ENCODE data around the gene CBS.
"Not testable (repeated sequence)": the region's sequence is repeated elsewhere in the genome, so short reads cannot be mapped to it uniquely, and the experiment has no call there.

The CBS gene

GRCh38 chr21:43075170-43076022 lies at the start of gene CBS:
Gene CBS (minus strand): TSS chr21:43075835. CDS start chr21:43072193, 3,642 bp downstream.
- POLR2A ChIA-PET (ENCODE audit: low non-redundant PET); CTCF ChIA-PET; DNase-seq (ENCODE audit: low spot score); H3K27ac ChIP-seq: not testable (repeated sequence)

- POLR2A ChIA-PET (ENCODE audit: low non-redundant PET); CTCF ChIA-PET; H3K27ac ChIP-seq; DNase-seq (ENCODE audit: low spot score): not testable (repeated sequence)
Measured at GRCh38 chr21:43115956-43116355, 40.3 kb upstream of the CBS start.

DNA sequence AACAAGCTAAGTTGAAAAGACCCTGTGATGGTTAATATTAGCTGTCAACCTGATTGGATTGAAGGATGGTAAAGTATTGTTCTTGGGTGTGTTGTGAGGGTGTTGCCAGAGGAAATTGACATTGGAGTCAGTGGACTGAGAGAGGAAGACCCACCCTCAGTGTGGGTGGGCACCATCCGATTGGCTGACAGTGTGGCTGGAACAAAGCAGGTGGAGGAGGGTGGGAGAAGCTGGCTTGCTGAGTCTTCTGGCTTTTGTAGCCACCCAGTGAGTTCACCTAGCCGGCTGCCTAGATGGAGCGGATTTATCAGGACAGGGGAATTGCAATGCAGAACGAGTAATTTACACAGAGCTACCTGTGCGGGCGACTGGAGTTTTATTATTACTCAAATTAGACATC lies 38.8 kb upstream of the CBS start:
- DNase-seq (ENCODE audit: low spot score); H3K27ac ChIP-seq; POLR2A ChIA-PET (ENCODE audit: low non-redundant PET); CTCF ChIA-PET: not testable (repeated sequence)

DNA sequence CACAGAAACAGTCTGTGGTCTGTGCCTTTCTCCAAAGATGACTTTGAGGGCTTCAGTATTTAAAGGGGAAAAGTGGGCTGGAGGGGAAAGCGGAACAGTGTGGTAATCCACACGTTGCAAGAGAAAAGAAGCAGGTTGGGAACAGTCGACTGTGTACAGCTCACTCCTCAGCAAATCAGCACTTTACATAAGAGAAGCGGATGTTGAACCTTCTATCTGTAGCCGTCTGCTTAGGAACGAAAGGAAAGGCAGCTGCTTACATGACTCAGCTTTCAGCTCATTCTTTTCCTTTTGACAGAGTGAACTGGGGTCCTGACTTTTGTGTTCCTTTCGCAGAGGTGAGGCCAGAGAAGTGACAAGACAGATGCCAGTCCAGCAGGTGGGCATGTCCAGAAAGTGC lies 33.4 kb upstream of the CBS start:
- CTCF ChIA-PET, result not testable (repeated sequence)

DNA sequence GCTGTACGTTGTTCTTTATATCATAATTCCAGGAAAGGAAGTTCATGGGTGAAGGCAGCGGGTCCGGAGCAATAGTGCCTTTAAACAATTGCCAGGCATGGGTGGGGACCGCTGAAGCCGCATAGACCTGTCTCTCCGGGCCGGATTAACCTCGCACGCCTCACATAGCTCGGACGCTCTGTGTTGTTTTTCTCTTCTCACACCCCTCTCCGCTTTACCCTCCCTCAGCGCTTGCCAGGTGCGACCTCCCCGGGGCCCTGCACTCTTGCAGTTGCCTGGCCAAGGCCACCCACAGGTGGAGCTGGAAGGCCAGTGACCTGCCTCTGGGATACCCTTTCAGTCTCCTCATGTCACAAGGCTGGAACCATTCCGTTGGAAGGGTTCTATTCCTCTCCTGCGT lies 32.5 kb upstream of the CBS start:
- H3K27ac ChIP-seq; CTCF ChIA-PET; POLR2A ChIA-PET (ENCODE audit: low non-redundant PET); DNase-seq (ENCODE audit: low spot score): not testable (repeated sequence)

More for the DNA sequence above, 33.4 kb upstream of the CBS start:
- DNase-seq (ENCODE audit: low spot score); H3K27ac ChIP-seq; POLR2A ChIA-PET (ENCODE audit: low non-redundant PET): not testable (repeated sequence)

GRCh38 chr21:43107794-43108137 lies 32.1 kb upstream of the CBS start:
- H3K27ac ChIP-seq; CTCF ChIA-PET; POLR2A ChIA-PET (ENCODE audit: low non-redundant PET); DNase-seq (ENCODE audit: low spot score): not testable (repeated sequence)

GRCh38 chr21:43106965-43107793 lies 31.5 kb upstream of the CBS start, which contains the start of gene U2AF1:
Gene U2AF1 (minus strand): TSS chr21:43107570. CDS start chr21:43107494, 76 bp downstream.
- POLR2A ChIA-PET (ENCODE audit: low non-redundant PET); CTCF ChIA-PET; DNase-seq (ENCODE audit: low spot score): not testable (repeated sequence)
- peak within 1 kb of the TSS; percentile 32; the same call in 1 of the 2 replicates for H3K27ac ChIP-seq

DNA sequence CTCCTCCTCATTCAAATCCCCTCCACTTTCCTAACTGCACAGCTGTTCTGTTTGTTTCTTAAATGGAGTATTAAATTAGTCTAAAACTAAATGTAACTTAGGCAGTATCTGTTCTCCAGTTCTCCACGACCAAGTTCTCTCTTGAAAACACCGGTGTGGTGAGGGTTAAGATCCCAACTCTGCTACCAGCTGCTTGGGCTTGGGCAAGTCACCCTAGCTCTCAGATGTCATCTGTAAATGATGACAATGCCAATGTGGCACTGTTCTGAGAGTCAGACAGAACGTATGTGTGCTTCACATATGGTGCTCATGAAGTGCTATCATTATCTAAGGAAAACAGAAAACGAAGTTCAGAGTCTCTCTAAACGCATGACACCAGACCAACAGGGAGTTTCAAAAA lies 29.0 kb upstream of the CBS start:
- DNase-seq (ENCODE audit: low spot score); CTCF ChIA-PET; POLR2A ChIA-PET (ENCODE audit: low non-redundant PET); H3K27ac ChIP-seq: not testable (repeated sequence)

DNA sequence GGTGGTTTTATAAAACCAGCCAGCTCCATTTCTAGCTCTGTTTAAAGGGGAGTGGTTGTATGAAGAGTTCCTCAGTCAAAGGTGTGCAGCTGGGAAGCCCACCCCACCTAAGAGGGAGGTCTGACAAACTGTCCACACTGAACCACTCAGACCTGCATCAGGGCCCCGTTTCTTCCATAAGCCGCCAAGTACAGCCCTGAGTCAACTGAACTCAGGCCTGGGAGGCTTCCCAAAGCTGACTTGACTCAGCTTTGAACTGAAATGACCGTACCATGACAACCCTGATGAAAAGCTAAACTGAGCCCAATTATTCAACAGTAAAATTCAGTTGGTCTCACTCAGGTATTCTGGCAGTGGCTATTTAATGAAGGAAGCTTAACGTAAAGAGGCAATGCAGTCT lies 26.6 kb upstream of the CBS start:
- DNase-seq (ENCODE audit: low spot score); CTCF ChIA-PET; H3K27ac ChIP-seq; POLR2A ChIA-PET (ENCODE audit: low non-redundant PET): not testable (repeated sequence)

- H3K27ac ChIP-seq; CTCF ChIA-PET; POLR2A ChIA-PET (ENCODE audit: low non-redundant PET); DNase-seq (ENCODE audit: low spot score): not testable (repeated sequence)
Measured at GRCh38 chr21:43101676-43102075, 26.0 kb upstream of the CBS start.

GRCh38 chr21:43101000-43101399 lies 25.4 kb upstream of the CBS start:
- POLR2A ChIA-PET (ENCODE audit: low non-redundant PET); CTCF ChIA-PET; DNase-seq (ENCODE audit: low spot score); H3K27ac ChIP-seq: not testable (repeated sequence)

DNA sequence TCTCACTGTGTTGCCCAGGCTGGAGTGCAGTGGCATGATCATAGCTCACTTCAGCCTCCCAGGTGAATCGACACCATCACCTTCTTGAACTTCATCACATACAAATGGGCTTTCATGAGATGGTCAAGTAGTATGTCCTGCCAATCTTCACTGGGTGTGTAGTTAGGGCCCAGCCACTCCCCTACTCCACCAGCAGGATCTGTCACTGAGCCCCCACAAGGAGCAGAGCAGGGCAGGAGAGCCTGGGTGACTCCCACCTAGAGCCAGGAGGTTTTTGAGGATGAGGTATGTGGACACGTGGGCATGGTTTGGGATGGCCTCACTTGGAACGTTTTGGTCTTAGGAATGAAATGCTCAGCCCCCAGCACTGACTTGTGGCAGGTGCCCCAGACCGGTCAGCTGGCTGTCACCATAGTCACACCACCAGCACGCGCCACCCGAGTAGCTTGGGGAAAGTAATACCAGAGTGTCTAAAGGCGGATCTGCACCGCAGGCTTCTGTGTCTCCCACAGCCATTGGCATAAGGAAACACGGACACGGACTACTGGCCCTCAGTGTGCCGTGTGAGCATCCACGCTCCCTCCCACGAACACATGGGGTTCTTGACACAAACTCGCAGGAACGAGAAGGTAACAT lies 16.5 kb upstream of the CBS start:
- CTCF ChIA-PET; POLR2A ChIA-PET (ENCODE audit: low non-redundant PET); DNase-seq (ENCODE audit: low spot score); H3K27ac ChIP-seq: not testable (repeated sequence)

GRCh38 chr21:43090947-43091346 lies 15.3 kb upstream of the CBS start:
- POLR2A ChIA-PET (ENCODE audit: low non-redundant PET); DNase-seq (ENCODE audit: low spot score); H3K27ac ChIP-seq; CTCF ChIA-PET: not testable (repeated sequence)

- POLR2A ChIA-PET (ENCODE audit: low non-redundant PET); CTCF ChIA-PET; H3K27ac ChIP-seq; DNase-seq (ENCODE audit: low spot score): not testable (repeated sequence)
Measured at GRCh38 chr21:43089463-43089862, 13.8 kb upstream of the CBS start.

DNA sequence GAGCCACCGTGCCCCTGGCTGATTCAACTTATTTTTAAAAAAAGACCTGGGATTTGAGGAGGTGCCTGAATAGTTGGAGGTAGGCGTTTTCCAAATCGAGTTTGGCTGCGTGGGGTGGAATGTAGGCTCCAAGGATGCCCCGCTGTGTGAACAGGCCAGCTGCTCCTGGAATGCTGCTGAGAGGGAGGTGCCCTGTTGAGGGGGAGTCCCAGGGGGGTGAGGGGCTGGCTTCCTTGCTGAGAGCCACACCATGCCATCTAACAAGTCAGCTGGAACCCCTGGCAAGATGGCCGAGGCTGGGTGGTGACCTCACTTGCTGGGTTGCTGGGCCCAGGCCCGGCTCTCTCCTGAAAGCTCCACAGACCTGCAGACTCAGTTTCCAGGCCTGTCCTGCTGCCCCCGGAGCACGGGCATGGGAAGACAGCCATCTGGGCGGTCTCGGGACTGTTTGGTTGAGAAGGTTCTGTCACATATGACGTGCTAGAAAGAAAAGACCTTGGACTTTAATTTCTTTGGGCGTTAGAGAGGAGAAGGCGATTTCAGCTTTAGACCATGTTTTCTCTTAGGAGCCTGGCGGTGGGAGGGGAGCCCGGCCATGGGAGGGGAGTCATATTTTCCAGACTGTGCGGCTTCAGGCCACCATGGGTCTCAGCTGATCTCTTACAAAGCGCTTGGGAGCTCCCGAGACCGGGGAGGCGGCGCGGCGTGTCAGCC lies 7.1 kb upstream of the CBS start:
- H3K27ac ChIP-seq; POLR2A ChIA-PET (ENCODE audit: low non-redundant PET); CTCF ChIA-PET; DNase-seq (ENCODE audit: low spot score): not testable (repeated sequence)

- CTCF ChIA-PET; POLR2A ChIA-PET (ENCODE audit: low non-redundant PET); DNase-seq (ENCODE audit: low spot score): not testable (repeated sequence)
Measured at GRCh38 chr21:43076643-43077042, 1.0 kb upstream of the CBS start.

GRCh38 chr21:43076023-43076637 lies 495 bp upstream of the CBS start:
- CTCF ChIA-PET; DNase-seq (ENCODE audit: low spot score); POLR2A ChIA-PET (ENCODE audit: low non-redundant PET); H3K27ac ChIP-seq: not testable (repeated sequence)

More at GRCh38 chr21:43076643-43077042, 1.0 kb upstream of the CBS start:
- not testable (repeated sequence) for H3K27ac ChIP-seq
